ENCODE results near the gene TNNI3K.

DNA sequence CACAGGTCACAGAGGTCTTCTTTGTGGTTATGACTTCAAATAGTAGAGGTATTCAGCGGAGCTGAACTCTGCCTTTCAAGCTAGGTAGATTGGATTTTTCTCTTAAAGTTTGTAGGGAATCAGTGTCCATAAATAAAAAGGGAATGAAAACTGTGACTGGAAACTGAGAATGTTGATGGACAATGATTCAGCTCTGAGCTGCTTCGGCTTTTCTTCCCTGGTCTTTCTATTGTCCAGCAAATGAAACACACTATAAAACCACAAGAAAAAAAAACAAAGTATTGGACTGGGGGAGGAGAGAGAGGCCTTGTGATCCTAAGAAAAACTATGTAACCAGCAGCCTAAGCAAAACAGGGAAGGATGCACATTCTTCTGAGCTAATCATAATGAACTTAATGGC, 11.1 kb downstream of the TNNI3K start:
- no peak for TF ChIP-seq POLR2A (IDR thresholded peaks at IDR 0.05; ENCODE audit: borderline replicate concordance, extremely low read depth, insufficient read depth, insufficient read length)
- TF ChIP-seq CTCF (IDR thresholded peaks at IDR 0.05 in 2 of 3, conservative IDR thresholded peaks at IDR 0.05 in 1 of 3; ENCODE audit: borderline replicate concordance in 1 of 3, insufficient read depth in 1 of 3, low read depth in 2 of 3, low read length in 2 of 3), result no peak
- no peak for TF ChIP-seq YY1 (IDR thresholded peaks at IDR 0.05; ENCODE audit: extremely low read depth, insufficient replicate concordance, low read depth, low read length)
- no peak for TF ChIP-seq EGR1 (IDR thresholded peaks at IDR 0.05; ENCODE audit: low read depth)
